Keratinocyte (primary cell): ENCODE data around the gene GOSR1.
"Not testable (repeated sequence)": the region's sequence is repeated elsewhere in the genome, so short reads cannot be mapped to it uniquely, and the experiment has no call there.

Experiments used
- EZH2 ChIP-seq: IDR thresholded peaks from one replicate; pipeline ENCODE4 v1.6.1; 2012; ENCODE audit warnings: inconsistent platforms, mild to moderate bottlenecking, low read length, moderate library complexity
- TF ChIP-seq, protein P1 (sequence below), 3 experiments: IDR thresholded peaks in 1 of 3; conservative IDR thresholded peaks in 1 of 3; optimal IDR thresholded peaks in 1 of 3; 2 replicates in 2 of 3; 3 replicates in 1 of 3; pipeline versions ENCODE3 to v1.5.1; 2011; ENCODE audit warnings: low read length in 3 of 3, mild to moderate bottlenecking in 3 of 3, moderate library complexity in 2 of 3, control low read depth in 1 of 3, inconsistent platforms in 1 of 3; ENCODE audit not compliant: insufficient read depth in 2 of 3; ENCODE audit errors: extremely low read depth in 1 of 3

DNA sequence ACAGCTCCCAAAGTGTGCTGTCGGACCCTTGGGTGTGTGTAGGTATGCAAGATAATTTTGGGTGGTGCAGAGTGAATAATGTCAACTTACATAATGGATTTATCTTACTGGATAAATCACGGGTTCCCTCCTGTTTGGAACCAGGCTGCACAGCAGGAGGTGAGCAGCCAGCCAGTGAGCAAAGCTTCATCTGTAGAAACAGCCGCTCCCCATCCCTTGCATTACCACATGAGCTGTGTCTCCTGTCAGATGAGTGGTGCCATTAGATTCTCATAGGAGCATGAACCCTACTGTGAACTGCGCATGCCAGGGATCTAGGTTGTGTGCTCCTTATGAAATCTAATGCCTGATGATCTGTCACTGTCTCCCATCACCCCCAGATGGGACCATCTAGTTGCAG is 72.0 kb downstream of the GOSR1 start:
- TF ChIP-seq, protein P1, sequence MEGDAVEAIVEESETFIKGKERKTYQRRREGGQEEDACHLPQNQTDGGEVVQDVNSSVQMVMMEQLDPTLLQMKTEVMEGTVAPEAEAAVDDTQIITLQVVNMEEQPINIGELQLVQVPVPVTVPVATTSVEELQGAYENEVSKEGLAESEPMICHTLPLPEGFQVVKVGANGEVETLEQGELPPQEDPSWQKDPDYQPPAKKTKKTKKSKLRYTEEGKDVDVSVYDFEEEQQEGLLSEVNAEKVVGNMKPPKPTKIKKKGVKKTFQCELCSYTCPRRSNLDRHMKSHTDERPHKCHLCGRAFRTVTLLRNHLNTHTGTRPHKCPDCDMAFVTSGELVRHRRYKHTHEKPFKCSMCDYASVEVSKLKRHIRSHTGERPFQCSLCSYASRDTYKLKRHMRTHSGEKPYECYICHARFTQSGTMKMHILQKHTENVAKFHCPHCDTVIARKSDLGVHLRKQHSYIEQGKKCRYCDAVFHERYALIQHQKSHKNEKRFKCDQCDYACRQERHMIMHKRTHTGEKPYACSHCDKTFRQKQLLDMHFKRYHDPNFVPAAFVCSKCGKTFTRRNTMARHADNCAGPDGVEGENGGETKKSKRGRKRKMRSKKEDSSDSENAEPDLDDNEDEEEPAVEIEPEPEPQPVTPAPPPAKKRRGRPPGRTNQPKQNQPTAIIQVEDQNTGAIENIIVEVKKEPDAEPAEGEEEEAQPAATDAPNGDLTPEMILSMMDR (optimal IDR thresholded peaks at IDR 0.05 in 1 of 3, IDR thresholded peaks at IDR 0.05 in 1 of 3, conservative IDR thresholded peaks at IDR 0.05 in 1 of 3; ENCODE audit: extremely low read depth in 1 of 3, insufficient read depth in 2 of 3, low read length in 3 of 3), result not testable (repeated sequence)
- not testable (repeated sequence) for TF ChIP-seq EZH2
